ENCODE results near the gene TMEM203. TPM values are rescaled to one million over a fixed set of nuclear protein-coding genes. Genes with fewer than 3 reads are reported as not detected.

Gene TMEM203
- total and polyA plus RNA-seq, 10 of the 15 experiments (the other 5 are each of a cell fraction or from before 2014, with no cell fraction given), result 7.2 to 68.1 (median 33.8) TPM

DNA sequence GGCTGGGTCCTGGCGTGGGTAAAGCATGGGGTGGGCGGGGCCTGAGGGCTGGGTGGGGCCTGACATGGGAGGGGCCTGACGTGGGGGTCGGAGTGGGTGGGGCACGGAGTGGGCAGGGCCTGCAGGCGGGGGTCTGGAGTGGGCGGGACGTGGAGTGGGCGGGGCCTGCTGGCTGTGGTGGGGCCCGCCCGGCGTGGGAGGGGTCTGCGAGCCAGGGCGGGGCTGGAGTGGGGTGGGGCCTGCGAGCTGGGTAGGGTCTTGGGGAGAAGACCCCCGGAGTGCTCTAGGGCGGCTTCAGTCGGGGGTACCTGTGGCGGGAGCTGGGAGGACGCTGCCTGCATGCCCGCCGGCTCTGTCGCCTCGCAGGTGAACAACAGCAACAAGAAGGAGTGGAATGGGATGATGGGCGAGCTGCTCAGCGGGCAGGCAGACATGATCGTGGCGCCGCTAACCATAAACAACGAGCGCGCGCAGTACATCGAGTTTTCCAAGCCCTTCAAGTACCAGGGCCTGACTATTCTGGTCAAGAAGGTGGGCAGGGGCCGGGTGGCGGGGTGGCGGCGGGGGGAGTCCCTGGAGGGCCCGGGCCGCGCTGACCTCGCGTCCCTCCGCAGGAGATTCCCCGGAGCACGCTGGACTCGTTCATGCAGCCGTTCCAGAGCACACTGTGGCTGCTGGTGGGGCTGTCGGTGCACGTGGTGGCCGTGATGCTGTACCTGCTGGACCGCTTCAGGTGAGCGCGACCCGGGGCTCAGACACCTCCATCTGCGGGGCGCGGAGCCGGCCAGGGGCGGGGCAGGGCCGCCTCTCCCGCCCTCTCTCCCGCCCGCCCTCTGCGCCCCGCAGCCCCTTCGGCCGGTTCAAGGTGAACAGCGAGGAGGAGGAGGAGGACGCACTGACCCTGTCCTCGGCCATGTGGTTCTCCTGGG is 43.6 kb downstream of the TMEM203 start:
- FAIRE-seq (no peak), DNase-seq (ENCODE audit: low read depth, low spot score) (no peak), ATAC-seq (no peak)
- H3K27me3 ChIP-seq (replicated peaks in 1 of 2; ENCODE audit: control insufficient read depth in 2 of 2, insufficient read depth in 2 of 2, low read length in 1 of 2), result no peaks in the 10 kb centered on the region; a peak in 1 of 4 replicates
- H3K79me2 ChIP-seq (ENCODE audit: control insufficient read depth, insufficient read depth, low read length), result no peaks in the 10 kb centered on the region
- H3K4me2 ChIP-seq (ENCODE audit: control insufficient read depth, insufficient read depth), result no peak overlapping the region
- no peaks in the 10 kb centered on the region for H3K36me3 ChIP-seq (ENCODE audit: control insufficient read depth in 2 of 2, insufficient read depth in 2 of 2, low read length in 1 of 2)
- no peak overlapping the region for H2AFZ ChIP-seq (ENCODE audit: control insufficient read depth, low read depth, low read length)
- intact Hi-C loops (cut with micrococcal nuclease; ENCODE audit: unreplicated experiment) (no loop called here), in situ Hi-C loops (cut with MboI) (no loop called here)
- H3K9me3 ChIP-seq (replicated peaks; ENCODE audit: control insufficient read depth, insufficient read depth, low read length), result no peaks in the 10 kb centered on the region; the same call in 2 of the 3 replicates
- H3K27ac ChIP-seq (ENCODE audit: control insufficient read depth, insufficient read depth), result no peak overlapping the region
- no peaks in the 10 kb centered on the region for H4K20me1 ChIP-seq (ENCODE audit: control insufficient read depth, insufficient read depth)
- RAD21 ChIA-PET (ENCODE audit: unreplicated experiment), result no interaction called here
- POLR2A ChIA-PET, result interaction anchor here (1.8 kb wide), 1 partner anchor 11 kb away, joined by 5 read pairs; no protein-coding TSS in a partner anchor
- peaks cover 28% of the 10 kb centered on the region for H3K4me1 ChIP-seq (ENCODE audit: control insufficient read depth, insufficient read depth, low read length)
- H3K4me3 ChIP-seq, result no peak overlapping the region
- TF ChIP-seq SMAD5 (IDR thresholded peaks at IDR 0.05; ENCODE audit: low read depth) (no peak), EED (IDR thresholded peaks at IDR 0.05; ENCODE audit: low read depth) (no peak), TAF1 (IDR thresholded peaks at IDR 0.05; ENCODE audit: borderline replicate concordance, low read depth, low read length) (no peak), RCOR1 (conservative IDR thresholded peaks at IDR 0.05; ENCODE audit: low read depth, low read length) (no peak), CBX5 (IDR thresholded peaks at IDR 0.05; ENCODE audit: low read depth) (no peak)
- CTCF ChIA-PET, result no interaction called here
- no TSS peak for BruUV-seq (replicated peaks)
- no peak overlapping the region for H3K9ac ChIP-seq (ENCODE audit: control insufficient read depth, insufficient read depth, low read length)
- 73% methylated on average over 19 of the region's 71 CpGs for WGBS (ENCODE audit: insufficient coverage, insufficient replicate concordance, low lambda C conversion rate, missing lambda C conversion rate)
- SMC1A ChIA-PET (ENCODE audit: uncharacterized antibody, unreplicated experiment), result no interaction called here

Measured in GM12878 (cell line).